Measurements from ENCODE around the gene UBE3B.

The UBE3B gene

GRCh38 chr12:109563291-109564284 is 86.2 kb downstream of the UBE3B start:
- Histone ChIP-seq H3K4me1 (ENCODE audit: insufficient read depth, insufficient read length) (peaks cover 5% of the 10 kb centered on the region), H3K27me3 (ENCODE audit: insufficient read depth, insufficient read length) (no peaks in the 10 kb centered on the region), H3K9me3 (ENCODE audit: insufficient read depth, low read length) (no peaks in the 10 kb centered on the region), H3K4me3 (ENCODE audit: insufficient read length, low read depth) (no peak overlapping the region), H3K9ac (ENCODE audit: insufficient read length, low read depth) (no peak overlapping the region), H3K36me3 (ENCODE audit: insufficient read depth, insufficient read length, low read length) (peaks cover 78% of the 10 kb centered on the region)
- no peak for DNase-seq (ENCODE audit: low read depth, low spot score)
- no peak for TF ChIP-seq YY1 (IDR thresholded peaks at IDR 0.05; ENCODE audit: insufficient read depth, insufficient read length)

DNA sequence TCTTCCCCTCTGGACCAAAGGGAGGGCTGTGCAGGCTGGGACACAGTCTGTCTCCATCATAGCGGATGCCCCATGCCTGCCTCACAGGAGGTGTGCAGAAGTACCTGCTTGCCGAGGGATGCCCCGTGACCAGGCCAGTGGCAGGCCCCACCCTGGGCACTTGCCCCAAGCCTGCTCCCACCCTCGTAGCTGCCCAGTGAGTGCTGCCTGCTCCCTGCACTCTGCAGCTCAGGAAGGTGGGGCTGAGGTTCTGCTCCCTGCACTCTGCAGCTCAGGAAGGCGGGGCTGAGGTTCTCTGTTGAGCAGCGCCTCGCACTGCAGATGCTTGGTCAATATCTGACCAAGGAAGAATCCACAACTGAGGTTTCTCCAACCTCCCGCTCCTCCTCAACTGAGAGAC is 89.0 kb downstream of the UBE3B start:
- no peak for DNase-seq (ENCODE audit: low read depth, low spot score)

DNA sequence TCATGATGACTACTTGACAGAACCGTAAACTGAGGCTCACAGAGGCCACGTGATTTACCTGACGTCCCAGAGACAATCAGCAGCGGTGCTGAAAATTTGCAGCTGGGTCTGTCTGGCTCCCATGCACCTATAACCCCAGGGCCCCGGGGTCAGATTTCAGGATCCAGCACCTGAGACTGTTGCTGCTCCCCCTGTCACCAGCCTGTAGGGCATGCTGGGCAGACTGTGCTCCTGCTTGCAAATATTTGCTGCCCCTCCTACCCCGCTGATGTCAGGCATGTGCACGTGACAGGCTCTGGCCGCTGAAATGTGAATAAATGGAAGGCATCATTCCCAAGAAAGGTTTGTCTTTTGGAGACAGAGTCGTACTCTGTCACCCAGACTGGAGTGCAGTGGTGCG is 89.9 kb downstream of the UBE3B start:
- no peak for TF ChIP-seq SUZ12 (IDR thresholded peaks at IDR 0.05; ENCODE audit: extremely low read depth, insufficient read depth, insufficient read length)
- TF ChIP-seq YY1 (IDR thresholded peaks at IDR 0.05; ENCODE audit: insufficient read depth, insufficient read length): no peak
- no peak for TF ChIP-seq ZNF274 (IDR thresholded peaks at IDR 0.05; ENCODE audit: low read depth, low read length)
- no peak for DNase-seq (ENCODE audit: low read depth, low spot score)
- no peaks in the 10 kb centered on the region for H3K27me3 ChIP-seq (ENCODE audit: insufficient read depth, insufficient read length)
- peaks cover 81% of the 10 kb centered on the region for H3K36me3 ChIP-seq (ENCODE audit: insufficient read depth, insufficient read length, low read length)
- H3K4me1 ChIP-seq (ENCODE audit: insufficient read depth, insufficient read length): peaks cover 5% of the 10 kb centered on the region
- H3K4me3 ChIP-seq (ENCODE audit: insufficient read length, low read depth): no peak overlapping the region
- H3K9ac ChIP-seq (ENCODE audit: insufficient read length, low read depth): no peak overlapping the region
- H3K9me3 ChIP-seq (ENCODE audit: insufficient read depth, low read length): no peaks in the 10 kb centered on the region

More for the DNA sequence above, 89.0 kb downstream of the UBE3B start:
- no peak for TF ChIP-seq ZNF274 (IDR thresholded peaks at IDR 0.05; ENCODE audit: low read depth, low read length)
- TF ChIP-seq YY1 (IDR thresholded peaks at IDR 0.05; ENCODE audit: insufficient read depth, insufficient read length): no peak
- TF ChIP-seq SUZ12 (IDR thresholded peaks at IDR 0.05; ENCODE audit: extremely low read depth, insufficient read depth, insufficient read length): no peak
- no peak overlapping the region for H3K4me3 ChIP-seq (ENCODE audit: insufficient read length, low read depth)
- H3K27me3 ChIP-seq (ENCODE audit: insufficient read depth, insufficient read length): no peaks in the 10 kb centered on the region
- H3K4me1 ChIP-seq (ENCODE audit: insufficient read depth, insufficient read length): peaks cover 5% of the 10 kb centered on the region
- no peaks in the 10 kb centered on the region for H3K9me3 ChIP-seq (ENCODE audit: insufficient read depth, low read length)
- H3K36me3 ChIP-seq (ENCODE audit: insufficient read depth, insufficient read length, low read length): peaks cover 86% of the 10 kb centered on the region
- H3K9ac ChIP-seq (ENCODE audit: insufficient read length, low read depth): no peak overlapping the region

DNA sequence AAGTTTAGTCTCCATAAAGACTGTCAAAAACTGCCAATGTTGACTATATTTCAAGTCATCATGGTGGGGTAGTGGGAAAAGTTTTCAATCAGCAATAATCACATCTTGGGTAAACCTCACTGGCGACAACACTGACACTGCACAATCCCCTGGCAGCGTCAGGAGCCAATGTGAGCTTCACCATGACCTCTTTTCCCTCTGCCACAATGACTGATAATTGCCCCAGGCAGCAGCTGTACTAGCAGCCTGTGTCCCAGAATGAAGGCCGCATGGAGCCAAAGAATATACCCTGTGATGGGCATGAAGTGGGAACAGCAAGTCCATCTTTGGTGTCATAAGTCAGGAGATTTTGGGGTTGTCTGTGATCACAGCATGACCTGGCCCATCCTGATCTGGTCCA is 90.5 kb downstream of the UBE3B start:
- Histone ChIP-seq H3K4me3 (ENCODE audit: insufficient read length, low read depth) (no peak overlapping the region), H3K27me3 (ENCODE audit: insufficient read depth, insufficient read length) (no peaks in the 10 kb centered on the region), H3K36me3 (ENCODE audit: insufficient read depth, insufficient read length, low read length) (peaks cover 75% of the 10 kb centered on the region), H3K4me1 (ENCODE audit: insufficient read depth, insufficient read length) (peaks cover 5% of the 10 kb centered on the region), H3K9me3 (ENCODE audit: insufficient read depth, low read length) (no peaks in the 10 kb centered on the region), H3K9ac (ENCODE audit: insufficient read length, low read depth) (no peak overlapping the region)
- TF ChIP-seq YY1 (IDR thresholded peaks at IDR 0.05; ENCODE audit: insufficient read depth, insufficient read length) (no peak), ZNF274 (IDR thresholded peaks at IDR 0.05; ENCODE audit: low read depth, low read length) (no peak), SUZ12 (IDR thresholded peaks at IDR 0.05; ENCODE audit: extremely low read depth, insufficient read depth, insufficient read length) (no peak)
- no peak for DNase-seq (ENCODE audit: low read depth, low spot score)

GRCh38 chr12:109568486-109568885 is 91.1 kb downstream of the UBE3B start:
- H3K9me3 ChIP-seq (ENCODE audit: insufficient read depth, low read length): no peaks in the 10 kb centered on the region
- H3K27me3 ChIP-seq (ENCODE audit: insufficient read depth, insufficient read length): no peaks in the 10 kb centered on the region
- no peak overlapping the region for H3K9ac ChIP-seq (ENCODE audit: insufficient read length, low read depth)
- DNase-seq (ENCODE audit: low read depth, low spot score): no peak
- TF ChIP-seq ZNF274 (IDR thresholded peaks at IDR 0.05; ENCODE audit: low read depth, low read length) (no peak), SUZ12 (IDR thresholded peaks at IDR 0.05; ENCODE audit: extremely low read depth, insufficient read depth, insufficient read length) (no peak), YY1 (IDR thresholded peaks at IDR 0.05; ENCODE audit: insufficient read depth, insufficient read length) (no peak)
- no peak overlapping the region for H3K4me3 ChIP-seq (ENCODE audit: insufficient read length, low read depth)
- H3K4me1 ChIP-seq (ENCODE audit: insufficient read depth, insufficient read length): peaks cover 5% of the 10 kb centered on the region
- peaks cover 69% of the 10 kb centered on the region for H3K36me3 ChIP-seq (ENCODE audit: insufficient read depth, insufficient read length, low read length)

- H3K9ac ChIP-seq (ENCODE audit: insufficient read length, low read depth): peak overlapping the region; percentile 14
- no peaks in the 10 kb centered on the region for H3K4me1 ChIP-seq (ENCODE audit: insufficient read depth, insufficient read length)
- no peak for TF ChIP-seq YY1 (IDR thresholded peaks at IDR 0.05; ENCODE audit: insufficient read depth, insufficient read length)
- no peak for TF ChIP-seq SUZ12 (IDR thresholded peaks at IDR 0.05; ENCODE audit: extremely low read depth, insufficient read depth, insufficient read length)
- no peak for TF ChIP-seq ZNF274 (IDR thresholded peaks at IDR 0.05; ENCODE audit: low read depth, low read length)
- no peaks in the 10 kb centered on the region for H3K27me3 ChIP-seq (ENCODE audit: insufficient read depth, insufficient read length)
- no peak for DNase-seq (ENCODE audit: low read depth, low spot score)
- H3K36me3 ChIP-seq (ENCODE audit: insufficient read depth, insufficient read length, low read length): peaks cover 57% of the 10 kb centered on the region
- H3K4me3 ChIP-seq (ENCODE audit: insufficient read length, low read depth): no peak overlapping the region
- no peaks in the 10 kb centered on the region for H3K9me3 ChIP-seq (ENCODE audit: insufficient read depth, low read length)
Observed at GRCh38 chr12:109571773-109572505, 94.5 kb downstream of the UBE3B start.

DNA sequence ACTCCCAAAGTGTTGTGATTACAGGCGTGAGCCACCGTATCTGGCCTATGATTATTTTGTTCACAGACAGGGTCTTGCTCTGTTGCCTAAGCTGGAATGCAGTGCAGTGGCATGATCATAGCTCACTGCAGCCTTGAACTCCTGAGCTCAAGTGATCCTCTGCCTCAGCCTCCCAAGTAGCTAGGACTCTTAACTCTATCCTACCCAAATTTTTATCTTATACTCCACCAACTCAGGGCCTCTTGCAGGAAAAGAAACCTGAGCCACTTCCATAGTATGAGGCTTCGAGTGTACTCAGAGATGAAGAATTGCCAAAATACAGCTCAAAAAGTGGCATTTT is 95.0 kb downstream of the UBE3B start:
- Histone ChIP-seq H3K27me3 (ENCODE audit: insufficient read depth, insufficient read length) (no peaks in the 10 kb centered on the region), H3K9me3 (ENCODE audit: insufficient read depth, low read length) (no peaks in the 10 kb centered on the region), H3K4me1 (ENCODE audit: insufficient read depth, insufficient read length) (no peaks in the 10 kb centered on the region), H3K36me3 (ENCODE audit: insufficient read depth, insufficient read length, low read length) (peaks cover 57% of the 10 kb centered on the region), H3K4me3 (ENCODE audit: insufficient read length, low read depth) (peak overlapping the region; percentile 76), H3K9ac (ENCODE audit: insufficient read length, low read depth) (peak overlapping the region; percentile 82)
- DNase-seq (ENCODE audit: low read depth, low spot score): no peak
- TF ChIP-seq ZNF274 (IDR thresholded peaks at IDR 0.05; ENCODE audit: low read depth, low read length) (no peak), YY1 (IDR thresholded peaks at IDR 0.05; ENCODE audit: insufficient read depth, insufficient read length) (no peak), SUZ12 (IDR thresholded peaks at IDR 0.05; ENCODE audit: extremely low read depth, insufficient read depth, insufficient read length) (no peak)

Data from NT2/D1 (cell line).